Fibroblast of lung (primary cell): ENCODE data around the gene APBA1. TPM values are rescaled to one million over a fixed set of nuclear protein-coding genes. Genes with fewer than 3 reads are reported as not detected.

Experiments
- DNase-seq, 2 donors: peaks; one replicate each; pipeline versions ENCODE4 v3.0.0 to v3.0.0-alpha.2; 2010; ENCODE audit warnings: low read depth in 2 of 2
- H2AFZ ChIP-seq: 2 replicates; pipeline ENCODE4 v1.5.1; 2012; ENCODE audit warnings: low read length, control low read depth, inconsistent platforms
- H3K27ac ChIP-seq: 2 replicates; pipeline ENCODE4 v1.5.1; 2011; ENCODE audit warnings: low read length, control low read depth; ENCODE audit not compliant: insufficient read depth
- H3K27me3 ChIP-seq: 2 replicates; pipeline ENCODE4 v1.5.1; 2011; ENCODE audit warnings: mild to moderate bottlenecking, low read length; ENCODE audit not compliant: control insufficient read depth, insufficient read depth
- H3K36me3 ChIP-seq: 2 replicates; pipeline ENCODE4 v1.5.1; 2011; ENCODE audit warnings: low read length; ENCODE audit not compliant: control insufficient read depth, insufficient read depth
- H3K4me1 ChIP-seq: 2 replicates; pipeline ENCODE4 v1.5.1; 2011; ENCODE audit warnings: low read length; ENCODE audit not compliant: control insufficient read depth, insufficient read depth; ENCODE audit errors: extremely low read depth
- H3K4me2 ChIP-seq: 2 replicates; pipeline ENCODE4 v1.5.1; 2011; ENCODE audit warnings: low read length, control low read depth; ENCODE audit not compliant: insufficient read depth; ENCODE audit errors: extremely low read depth
- H3K4me3 ChIP-seq, 4 experiments: fragments of 200-600 bp in 1 of 4; sonication (generic) in 1 of 4; replicated peaks in 1 of 4; 2 replicates each; pipeline ENCODE4 v1.5.1; 2011 to 2016; ENCODE audit warnings: low read length in 4 of 4, low read depth in 3 of 4, mild to moderate bottlenecking in 3 of 4, control low read depth in 2 of 4, inconsistent platforms in 1 of 4, mixed read lengths in 1 of 4; ENCODE audit not compliant: insufficient read depth in 1 of 4; ENCODE audit errors: control extremely low read depth in 1 of 4
- H3K79me2 ChIP-seq: 2 replicates; pipeline ENCODE4 v1.5.1; 2012; ENCODE audit warnings: mild to moderate bottlenecking, low read length, inconsistent platforms; ENCODE audit not compliant: control insufficient read depth, insufficient read depth
- H3K9ac ChIP-seq: 2 replicates; pipeline ENCODE4 v1.5.1; 2011; ENCODE audit warnings: mild to moderate bottlenecking, low read length, control low read depth; ENCODE audit not compliant: insufficient read depth
- H3K9me3 ChIP-seq: 2 replicates; pipeline ENCODE4 v1.5.1; 2012; ENCODE audit warnings: low read depth, low read length; ENCODE audit not compliant: control insufficient read depth, insufficient read depth
- H4K20me1 ChIP-seq: 2 replicates; pipeline ENCODE4 v1.5.1; 2011; ENCODE audit warnings: low read length; ENCODE audit not compliant: control insufficient read depth, insufficient read depth; ENCODE audit errors: extremely low read depth
- CTCF ChIP-seq, 2 donors: IDR thresholded peaks in 1 of 2; conservative IDR thresholded peaks in 1 of 2; 1 replicate in 1 of 2; 2 replicates in 1 of 2; pipeline ENCODE4 v1.5.1; 2011 to 2012; ENCODE audit warnings: low read length in 2 of 2, control low read depth in 1 of 2, inconsistent platforms in 1 of 2, low read depth in 1 of 2, mild to moderate bottlenecking in 1 of 2
- EZH2 ChIP-seq: IDR thresholded peaks from 2 replicates; pipeline ENCODE4 v1.5.1; 2012; ENCODE audit warnings: low read length, control low read depth, mild to moderate bottlenecking; ENCODE audit errors: missing control alignments
- polyA plus RNA-seq, 2 donors: library from polyadenylated mRNA; depleted of rRNA in 1 of 2; stranded (reverse) in 1 of 2; unstranded in 1 of 2; fragments of >200 nt; gene quantifications; 2 replicates each; pipeline ENCODE4 v1.2.1, GENCODE V29; 2011 to 2012; ENCODE audit warnings: missing spikeins in 1 of 2
- total RNA-seq: library from RNA; depleted of rRNA; stranded (reverse); fragments of >200 nt; gene quantifications from 2 replicates; pipeline ENCODE4 v1.2.1, GENCODE V29; 2014

Gene APBA1
- total and polyA plus RNA-seq, 2 donors (not counting 1 experiment from before 2014, with no cell fraction given), result 5.0 to 8.8 TPM

GRCh38 chr9:69499959-69500358 lies 172.2 kb downstream of the APBA1 start:
- no peaks in the 10 kb centered on the region for H3K36me3 ChIP-seq
- H3K9ac ChIP-seq, result no peak overlapping the region
- no peak overlapping the region for H3K4me3 ChIP-seq
- no peak for TF ChIP-seq EZH2
- no peak for TF ChIP-seq CTCF (conservative IDR thresholded peaks at IDR 0.05 in 1 of 2, IDR thresholded peaks at IDR 0.05 in 1 of 2; ENCODE audit: low read depth in 1 of 2, low read length in 2 of 2)
- no peaks in the 10 kb centered on the region for H3K79me2 ChIP-seq
- H3K27me3 ChIP-seq, result no peaks in the 10 kb centered on the region
- H3K9me3 ChIP-seq, result no peaks in the 10 kb centered on the region
- no peak overlapping the region for H3K4me2 ChIP-seq
- H4K20me1 ChIP-seq, result no peaks in the 10 kb centered on the region
- no peak overlapping the region for H2AFZ ChIP-seq
- no peaks in the 10 kb centered on the region for H3K4me1 ChIP-seq
- no peak for DNase-seq
- H3K27ac ChIP-seq, result no peak overlapping the region

- Histone ChIP-seq H3K4me3 (no peak overlapping the region), H3K27me3 (no peaks in the 10 kb centered on the region), H4K20me1 (no peaks in the 10 kb centered on the region), H3K4me2 (no peak overlapping the region), H3K36me3 (no peaks in the 10 kb centered on the region), H3K9me3 (no peaks in the 10 kb centered on the region), H3K9ac (no peak overlapping the region), H3K79me2 (no peaks in the 10 kb centered on the region), H2AFZ (no peak overlapping the region), H3K27ac (no peak overlapping the region), H3K4me1 (no peaks in the 10 kb centered on the region)
- TF ChIP-seq CTCF (conservative IDR thresholded peaks at IDR 0.05 in 1 of 2, IDR thresholded peaks at IDR 0.05 in 1 of 2; ENCODE audit: low read depth in 1 of 2, low read length in 2 of 2) (no peak), EZH2 (no peak)
- DNase-seq, result no peak
Measured at GRCh38 chr9:69499407-69499806, 172.8 kb downstream of the APBA1 start.

- H3K36me3 ChIP-seq, result no peaks in the 10 kb centered on the region
- H3K4me1 ChIP-seq, result no peaks in the 10 kb centered on the region
- H3K27ac ChIP-seq, result no peak overlapping the region
- no peaks in the 10 kb centered on the region for H3K79me2 ChIP-seq
- no peaks in the 10 kb centered on the region for H3K9me3 ChIP-seq
- H4K20me1 ChIP-seq, result no peaks in the 10 kb centered on the region
- no peak overlapping the region for H3K9ac ChIP-seq
- no peak overlapping the region for H3K4me2 ChIP-seq
- no peak for DNase-seq
- H3K4me3 ChIP-seq, result no peak overlapping the region
- no peaks in the 10 kb centered on the region for H3K27me3 ChIP-seq
- TF ChIP-seq CTCF (conservative IDR thresholded peaks at IDR 0.05 in 1 of 2, IDR thresholded peaks at IDR 0.05 in 1 of 2; ENCODE audit: low read depth in 1 of 2, low read length in 2 of 2) (no peak), EZH2 (no peak)
- H2AFZ ChIP-seq, result no peak overlapping the region
Measured at GRCh38 chr9:69498470-69498869, 173.7 kb downstream of the APBA1 start.
